Small intestine (tissue), 7 donors: ENCODE measurements around the gene ENAH. TPM values are rescaled to one million over a fixed set of nuclear protein-coding genes. Genes with fewer than 3 reads are reported as not detected.

ENCODE experiments used
- DNase-seq, 2 donors: peaks; one replicate each; pipeline versions ENCODE4 v3.0.0 to v3.0.0-alpha.2; 2013
- FAIRE-seq: peaks from 2 replicates; lab custom pipeline; 2012; peaks lifted over from hg19 to GRCh38; lab: Jason Lieb, UNC
- H3K27ac ChIP-seq, 3 donors: one replicate each; pipeline ENCODE4 v1.5.1; 2013; ENCODE audit warnings: low read length in 2 of 3, mild to moderate bottlenecking in 2 of 3, control low read depth in 1 of 3, inconsistent platforms in 1 of 3, low read depth in 1 of 3, moderate library complexity in 1 of 3
- H3K27me3 ChIP-seq, 3 donors: one replicate each; pipeline ENCODE4 v1.6.1; 2013; ENCODE audit warnings: low read length in 3 of 3, inconsistent platforms in 1 of 3; ENCODE audit not compliant: control insufficient read depth in 3 of 3, insufficient read depth in 3 of 3
- H3K36me3 ChIP-seq, 3 donors: one replicate each; pipeline ENCODE4 v1.6.1; 2013; ENCODE audit warnings: low read length in 3 of 3, inconsistent platforms in 1 of 3, low read depth in 1 of 3, mild to moderate bottlenecking in 1 of 3, moderate library complexity in 1 of 3; ENCODE audit not compliant: control insufficient read depth in 3 of 3, insufficient read depth in 2 of 3
- H3K4me1 ChIP-seq, 3 donors: one replicate each; pipeline ENCODE4 v1.6.1; 2013; ENCODE audit warnings: low read length in 2 of 3, inconsistent platforms in 1 of 3, low read depth in 1 of 3, mild to moderate bottlenecking in 1 of 3, moderate library complexity in 1 of 3; ENCODE audit not compliant: control insufficient read depth in 3 of 3, insufficient read depth in 2 of 3
- H3K4me3 ChIP-seq, 3 donors: one replicate each; pipeline ENCODE4 v1.5.1; 2013; ENCODE audit warnings: low read length in 3 of 3, control low read depth in 1 of 3, inconsistent platforms in 1 of 3, low read depth in 1 of 3, mild to moderate bottlenecking in 1 of 3, moderate library complexity in 1 of 3
- H3K9me3 ChIP-seq, 2 donors: one replicate each; pipeline ENCODE4 v1.6.1; 2013; ENCODE audit warnings: low read depth in 1 of 2, low read length in 1 of 2; ENCODE audit not compliant: control insufficient read depth in 2 of 2, insufficient read depth in 1 of 2
- WGBS, 3 donors: extraction: QIAGEN DNeasy Blood & Tissue Kit; methylation state at CpG; one replicate each; pipeline ENCODE4 v1.1.7; 2013; 5-methylcytosine and 5-hydroxymethylcytosine counted together
- polyA plus RNA-seq, 4 donors: library from polyadenylated mRNA; stranded (reverse) in 3 of 4; unstranded in 1 of 4; fragments of 200-250 nt in 3 of 4; fragments of 120-200 nt in 1 of 4; gene quantifications; one replicate each; pipeline versions ENCODE4 v1.2.1 to v1.2.3, GENCODE V29; 2013
- donor health status: healthy with polysubstance abuse.
- donor health status: control.
- donor health status: control.
- donor health status: Bipolar disorder and iron deficiency.
- donor health status: healthy.

ENAH gene
- polyA plus RNA-seq, 4 donors = 4.5 to 26.0 (median 13.9) TPM

DNA sequence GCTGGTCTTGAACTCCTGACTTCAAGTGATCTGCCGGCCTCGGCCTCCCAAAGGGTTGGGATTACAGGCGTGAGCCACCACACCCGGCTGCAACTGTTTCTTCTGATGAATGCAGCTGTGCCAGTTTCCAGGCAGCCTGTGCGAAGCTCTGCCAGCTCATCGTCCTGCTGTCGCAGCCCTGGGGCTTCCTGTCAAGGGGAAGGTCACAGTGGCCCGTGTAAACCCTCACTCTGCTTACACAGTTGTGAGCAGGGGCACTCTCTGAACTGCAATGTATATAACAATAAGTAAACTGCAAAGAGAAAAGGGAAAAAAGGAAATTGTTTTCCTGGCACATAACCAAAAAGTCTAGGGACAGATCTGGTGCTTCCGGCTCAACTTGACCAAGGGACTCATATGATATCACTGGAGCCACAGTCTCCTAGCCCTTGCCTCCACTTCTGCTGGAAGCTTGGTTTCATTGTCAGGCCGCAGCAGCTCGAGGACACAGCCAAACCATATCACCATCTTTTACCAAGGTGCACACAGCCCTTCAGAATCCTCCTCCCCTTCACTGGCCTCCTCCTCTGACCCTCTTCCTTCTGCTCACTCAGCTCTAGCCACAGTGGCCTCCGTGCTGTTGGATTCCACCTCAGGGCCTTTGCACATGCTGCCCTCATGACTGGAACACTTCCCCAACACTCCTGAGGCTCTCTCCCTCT is 202.3 kb downstream of the ENAH start:
- H3K4me1 ChIP-seq = peaks cover under 1 to 18% (median 13%) of the 10 kb centered on the region in 3 donors
- H3K27ac ChIP-seq = peak overlapping the region in 1 of 3 donors; percentile 18
- H3K9me3 ChIP-seq = no peaks in the 10 kb centered on the region
- DNase-seq = no peak
- no peak for FAIRE-seq
- H3K27me3 ChIP-seq = no peaks in the 10 kb centered on the region
- no peaks in the 10 kb centered on the region for H3K36me3 ChIP-seq
- no peak overlapping the region for H3K4me3 ChIP-seq
- WGBS, 3 donors = 64 to 70% (median 67%) methylated on average over 12 of the region's 12 CpGs

DNA sequence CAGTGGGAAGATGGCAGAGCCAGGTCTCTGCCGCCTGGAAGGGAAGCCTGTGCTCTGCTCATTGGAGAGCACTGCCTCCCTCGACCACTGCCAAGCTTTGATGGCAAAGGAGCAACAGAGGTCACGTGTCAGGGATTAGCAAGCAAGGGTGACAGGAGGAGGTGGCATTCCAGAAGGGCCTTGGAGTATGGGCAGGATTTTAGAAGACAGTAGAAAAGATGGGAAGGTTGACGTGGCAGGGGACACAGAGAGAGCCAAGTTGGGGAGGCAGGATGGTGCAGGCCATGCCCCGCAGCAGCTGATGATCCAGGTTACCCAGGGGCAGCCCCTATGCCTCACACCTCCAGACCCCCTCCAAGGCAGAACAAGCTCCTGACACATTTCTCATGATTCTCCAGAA is 203.1 kb downstream of the ENAH start:
- FAIRE-seq = no peak
- peaks cover 2 to 26% (median 14%) of the 10 kb centered on the region in 3 donors for H3K4me1 ChIP-seq
- H3K27ac ChIP-seq = peak overlapping the region in 1 of 3 donors; percentile 26
- 77 to 93% (median 90%) methylated on average over 5 of the region's 5 CpGs for WGBS, 3 donors
- H3K4me3 ChIP-seq = no peak overlapping the region
- no peaks in the 10 kb centered on the region for H3K27me3 ChIP-seq
- no peak for DNase-seq
- no peaks in the 10 kb centered on the region for H3K36me3 ChIP-seq
- H3K9me3 ChIP-seq = no peaks in the 10 kb centered on the region

DNA sequence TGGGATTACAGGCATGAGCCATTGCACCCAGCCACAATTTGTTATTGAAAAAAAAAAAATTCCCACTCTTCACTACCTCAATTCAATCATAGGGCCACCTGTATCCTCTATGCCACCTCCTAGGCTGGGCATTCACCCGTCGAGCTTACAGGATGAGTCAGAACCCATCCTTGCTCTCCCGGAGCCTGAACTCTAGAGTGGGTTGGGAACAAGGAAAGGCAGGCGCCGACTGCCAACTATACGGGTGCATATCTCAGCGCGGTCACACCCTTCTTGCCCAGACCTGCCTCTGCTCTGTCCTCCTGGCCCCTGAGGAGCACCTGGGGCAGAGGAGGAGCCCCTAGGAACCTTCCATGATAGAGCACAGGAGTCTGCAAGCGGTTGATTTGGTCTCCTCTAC is 203.7 kb downstream of the ENAH start:
- peak overlapping the region in 1 of 3 donors; percentile 26 for H3K27ac ChIP-seq
- DNase-seq (peak in 1 of 2 donors; percentile 96), FAIRE-seq (no peak)

DNA sequence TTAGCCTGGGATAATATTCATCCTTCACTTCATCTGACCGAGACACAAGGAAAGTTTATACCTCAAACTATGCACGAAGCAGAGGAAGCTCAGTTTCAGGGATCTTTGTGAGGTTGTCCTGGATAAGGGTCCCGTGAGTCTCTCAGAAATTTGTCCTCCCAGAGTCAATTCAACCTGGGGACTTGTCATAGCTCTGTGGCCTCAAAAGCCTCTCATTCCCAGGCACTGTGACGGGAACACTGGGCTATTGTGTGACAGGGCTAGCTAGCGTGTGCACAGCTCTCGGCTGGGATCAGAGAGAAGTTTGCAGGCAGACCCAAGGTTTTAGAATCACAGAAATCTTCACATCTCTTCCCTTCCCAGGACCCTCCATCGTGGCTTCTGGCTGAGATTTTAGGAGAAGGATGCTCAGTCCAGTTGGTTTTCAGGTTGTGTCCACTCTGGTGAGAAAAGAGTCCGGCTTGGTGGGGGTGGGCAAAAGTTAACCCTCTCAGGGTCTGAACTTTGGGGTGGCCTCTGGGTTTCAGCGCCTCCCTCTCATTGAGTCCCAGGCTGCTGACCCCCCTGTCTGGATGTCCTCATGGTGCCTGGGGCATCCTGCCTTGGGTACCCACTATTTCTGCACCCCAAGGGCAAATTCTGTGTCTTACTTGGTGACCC is 204.6 kb downstream of the ENAH start:
- Histone ChIP-seq H3K27me3 (no peaks in the 10 kb centered on the region), H3K4me1 (peaks cover 2 to 37% (median 14%) of the 10 kb centered on the region in 3 donors), H3K9me3 (no peaks in the 10 kb centered on the region), H3K4me3 (no peak overlapping the region), H3K36me3 (no peaks in the 10 kb centered on the region), H3K27ac (peak overlapping the region in 2 of 3 donors; percentile 68 to 79)
- FAIRE-seq = no peak
- 67 to 86% (median 84%) methylated on average over 9 of the region's 9 CpGs for WGBS, 3 donors
- DNase-seq = no peak

More for the DNA sequence above, 203.7 kb downstream of the ENAH start:
- WGBS, 3 donors = 26 to 73% (median 50%) methylated on average over 9 of the region's 9 CpGs
- Histone ChIP-seq H3K4me3 (no peak overlapping the region), H3K9me3 (no peaks in the 10 kb centered on the region), H3K36me3 (no peaks in the 10 kb centered on the region), H3K4me1 (peaks cover 2 to 29% (median 14%) of the 10 kb centered on the region in 3 donors), H3K27me3 (no peaks in the 10 kb centered on the region)

DNA sequence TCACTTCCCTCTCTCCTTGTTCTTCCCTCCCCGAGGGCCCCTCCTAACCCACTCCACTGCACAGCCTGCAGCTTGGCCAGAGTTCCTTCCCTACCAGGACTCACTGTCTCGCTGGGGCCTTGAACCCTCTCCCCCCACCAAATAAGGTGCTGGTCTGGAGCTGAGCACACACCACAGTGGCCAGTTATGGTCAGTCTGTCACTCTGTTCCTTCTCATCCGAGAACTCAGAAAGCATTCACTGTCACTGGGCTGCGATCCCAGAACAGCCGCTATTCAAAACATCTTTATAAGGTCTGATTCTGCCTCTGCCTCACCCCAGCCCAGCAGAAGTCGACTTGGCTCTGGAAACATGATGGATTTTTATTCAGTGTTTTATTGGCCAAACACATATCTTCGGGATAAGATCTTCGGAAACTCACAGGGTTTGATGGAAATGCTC is 205.3 kb downstream of the ENAH start:
- 50 to 69% (median 62%) methylated on average over 8 of the region's 8 CpGs for WGBS, 3 donors
- FAIRE-seq = no peak
- Histone ChIP-seq H3K36me3 (no peaks in the 10 kb centered on the region), H3K9me3 (no peaks in the 10 kb centered on the region), H3K27me3 (no peaks in the 10 kb centered on the region), H3K4me1 (peaks cover 2 to 43% (median 17%) of the 10 kb centered on the region in 3 donors), H3K4me3 (no peak overlapping the region), H3K27ac (peak overlapping the region in 2 of 3 donors; percentile 68 to 96)
- DNase-seq = no peak

DNA sequence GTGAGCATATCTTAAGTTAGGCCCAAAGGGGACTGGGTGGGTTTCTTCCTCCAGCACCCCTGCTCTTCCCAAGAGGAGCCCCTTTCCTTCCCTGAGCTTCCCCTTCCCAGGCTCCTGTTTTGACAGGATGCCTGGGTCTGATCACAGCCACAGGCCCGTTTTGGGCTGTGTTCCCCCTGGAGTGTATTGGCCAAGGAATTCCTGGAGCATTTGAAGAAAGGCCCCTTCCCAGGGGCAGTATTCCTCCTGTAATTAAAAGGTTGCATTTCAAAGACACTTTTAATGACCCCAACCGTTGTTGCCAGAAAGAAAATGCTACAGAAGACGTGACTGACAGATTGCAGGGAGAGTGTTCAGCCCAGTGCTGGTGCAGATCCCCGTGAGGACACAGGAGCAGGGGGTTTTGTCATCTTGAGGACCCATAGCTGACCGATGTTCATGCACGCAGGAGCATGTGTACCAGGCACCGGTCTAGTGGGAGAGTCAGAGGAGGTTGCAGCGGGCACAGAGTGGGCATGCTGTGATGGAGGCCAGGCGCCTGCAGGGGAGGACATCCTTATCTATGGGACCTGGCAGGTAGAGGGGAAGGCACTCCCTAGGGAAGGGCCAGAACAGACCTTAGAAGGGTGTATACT is 205.8 kb downstream of the ENAH start:
- Histone ChIP-seq H3K4me1 (peaks cover 3 to 48% (median 17%) of the 10 kb centered on the region in 3 donors), H3K4me3 (no peak overlapping the region), H3K27ac (peak overlapping the region in 2 of 3 donors; percentile 60 to 96), H3K27me3 (no peaks in the 10 kb centered on the region), H3K36me3 (no peaks in the 10 kb centered on the region), H3K9me3 (no peaks in the 10 kb centered on the region)
- 65 to 76% (median 71%) methylated on average over 9 of the region's 9 CpGs for WGBS, 3 donors
- FAIRE-seq (no peak), DNase-seq (no peak)

DNA sequence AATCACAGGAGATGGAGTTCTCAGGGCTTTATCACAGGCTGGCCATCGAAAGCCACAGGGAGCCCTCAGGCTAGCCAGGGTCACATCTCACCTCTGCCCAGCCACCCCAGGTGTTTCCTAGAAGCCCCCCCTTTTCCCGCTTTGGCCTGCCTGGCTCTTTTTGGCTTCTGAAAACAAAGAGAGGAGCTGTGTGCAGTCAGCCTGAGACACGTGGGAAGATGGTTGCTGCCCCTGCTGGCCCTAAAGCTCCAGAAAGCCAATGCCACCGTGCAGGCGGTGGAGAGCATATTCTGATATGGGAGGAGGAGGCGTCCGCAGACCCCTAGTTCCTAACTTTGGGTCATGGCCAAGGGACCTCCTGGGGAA is 206.3 kb downstream of the ENAH start:
- peaks cover 4 to 54% (median 17%) of the 10 kb centered on the region in 3 donors for H3K4me1 ChIP-seq
- H3K4me3 ChIP-seq = no peak overlapping the region
- 36 to 61% (median 61%) methylated on average over 7 of the region's 7 CpGs for WGBS, 3 donors
- no peak for DNase-seq
- FAIRE-seq = no peak
- no peaks in the 10 kb centered on the region for H3K36me3 ChIP-seq
- H3K9me3 ChIP-seq = no peaks in the 10 kb centered on the region
- no peaks in the 10 kb centered on the region for H3K27me3 ChIP-seq
- peak overlapping the region; percentile 48 to 96 (median 60) for H3K27ac ChIP-seq
